ENCODE data around the gene SIRT1.
"Not testable (repeated sequence)": the region's sequence is repeated elsewhere in the genome, so short reads cannot be mapped to it uniquely, and the experiment has no call there.

The SIRT1 gene

DNA sequence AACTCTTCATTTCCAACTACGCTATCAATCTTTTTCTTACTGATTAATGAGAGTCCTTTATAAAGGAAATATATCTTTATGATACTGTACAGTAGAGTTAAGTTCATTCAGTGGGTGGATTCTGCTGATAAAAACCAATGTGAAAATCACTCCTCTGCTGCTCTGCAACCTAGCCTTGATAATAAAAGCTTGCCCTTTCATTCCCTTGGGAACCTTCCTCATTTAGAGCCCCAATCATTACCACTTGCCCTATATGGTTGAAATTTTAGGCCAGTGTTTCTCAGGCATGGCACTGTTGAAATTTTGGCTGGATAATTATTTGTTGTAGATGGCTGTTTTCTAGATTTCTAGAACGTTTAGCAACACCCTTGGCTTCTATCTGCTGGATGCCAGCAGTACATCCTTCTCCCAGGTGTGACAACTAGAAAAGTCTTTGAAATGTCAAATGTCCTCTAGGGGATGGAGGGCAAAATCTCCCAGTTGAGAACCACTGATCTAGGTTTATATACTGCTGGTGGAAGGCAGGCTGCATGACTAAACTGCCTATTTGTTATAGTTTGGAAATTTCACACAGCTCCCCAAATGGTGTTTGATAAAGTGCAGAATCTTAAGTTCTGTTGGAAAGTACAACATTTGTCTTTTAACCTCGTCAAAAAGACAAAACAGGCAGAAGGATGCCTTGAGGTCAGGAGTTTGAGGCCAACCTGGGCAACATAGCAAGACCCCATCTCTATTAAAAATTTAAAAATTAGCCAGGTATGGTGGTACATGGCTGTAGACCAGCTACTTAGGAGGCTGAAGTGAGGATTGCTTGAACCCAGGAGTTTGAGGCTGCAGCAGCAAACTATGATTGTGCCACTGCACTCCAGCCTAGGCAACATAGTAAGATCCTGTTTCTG lies 8.9 kb upstream of the SIRT1 start:
- no peak for DNase-seq (ENCODE audit: low read depth, low spot score)

GRCh38 chr10:67877421-67877820 lies 7.0 kb upstream of the SIRT1 start:
- not testable (repeated sequence) for DNase-seq (ENCODE audit: low read depth, low spot score)

GRCh38 chr10:67878133-67878532 lies 6.3 kb upstream of the SIRT1 start:
- DNase-seq (ENCODE audit: low read depth, low spot score) = no peak

- no peak for DNase-seq (ENCODE audit: low read depth, low spot score)
Measured at GRCh38 chr10:67883710-67884312, 645 bp upstream of the SIRT1 start.

DNA sequence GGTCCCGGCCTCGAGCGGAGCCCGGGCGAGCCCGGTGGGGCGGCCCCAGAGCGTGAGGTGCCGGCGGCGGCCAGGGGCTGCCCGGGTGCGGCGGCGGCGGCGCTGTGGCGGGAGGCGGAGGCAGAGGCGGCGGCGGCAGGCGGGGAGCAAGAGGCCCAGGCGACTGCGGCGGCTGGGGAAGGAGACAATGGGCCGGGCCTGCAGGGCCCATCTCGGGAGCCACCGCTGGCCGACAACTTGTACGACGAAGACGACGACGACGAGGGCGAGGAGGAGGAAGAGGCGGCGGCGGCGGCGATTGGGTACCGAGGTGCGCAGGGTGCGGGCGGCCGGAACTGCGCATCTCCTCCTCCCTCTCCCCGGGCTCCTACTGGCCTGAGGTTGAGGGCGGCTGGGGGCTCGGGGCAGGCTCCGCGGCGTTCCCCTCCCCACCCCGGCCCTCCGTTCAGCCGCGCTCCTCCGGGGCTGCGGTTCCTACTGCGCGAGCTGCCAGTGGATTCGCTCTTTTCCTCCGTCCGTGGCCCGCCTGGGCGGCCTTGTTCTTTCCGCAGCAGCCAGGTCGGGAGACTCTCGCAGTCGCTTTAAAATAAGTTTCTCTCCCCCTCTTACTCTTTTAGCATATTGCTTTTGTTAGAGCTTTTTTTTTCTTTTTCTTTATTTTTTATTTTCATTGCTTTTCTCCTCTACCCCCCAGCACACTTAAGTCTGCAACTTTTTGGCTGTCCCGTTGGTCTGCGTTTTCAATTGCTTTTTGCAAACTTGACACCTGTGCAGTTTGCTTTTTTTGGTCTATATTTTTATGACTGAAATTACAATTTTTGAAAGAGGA lies 600 bp downstream of the SIRT1 start:
- no peak for DNase-seq (ENCODE audit: low read depth, low spot score)

GRCh38 chr10:67893637-67894036 lies 9.2 kb downstream of the SIRT1 start:
- DNase-seq (ENCODE audit: low read depth, low spot score) = no peak

- no peak for DNase-seq (ENCODE audit: low read depth, low spot score)
Measured at GRCh38 chr10:67903581-67903980, 19.1 kb downstream of the SIRT1 start.

- DNase-seq (ENCODE audit: low read depth, low spot score) = no peak
Measured at GRCh38 chr10:67912331-67912946, 28.0 kb downstream of the SIRT1 start.

- DNase-seq (ENCODE audit: low read depth, low spot score) = no peak
Measured at GRCh38 chr10:67914777-67915340, 30.4 kb downstream of the SIRT1 start.

DNA sequence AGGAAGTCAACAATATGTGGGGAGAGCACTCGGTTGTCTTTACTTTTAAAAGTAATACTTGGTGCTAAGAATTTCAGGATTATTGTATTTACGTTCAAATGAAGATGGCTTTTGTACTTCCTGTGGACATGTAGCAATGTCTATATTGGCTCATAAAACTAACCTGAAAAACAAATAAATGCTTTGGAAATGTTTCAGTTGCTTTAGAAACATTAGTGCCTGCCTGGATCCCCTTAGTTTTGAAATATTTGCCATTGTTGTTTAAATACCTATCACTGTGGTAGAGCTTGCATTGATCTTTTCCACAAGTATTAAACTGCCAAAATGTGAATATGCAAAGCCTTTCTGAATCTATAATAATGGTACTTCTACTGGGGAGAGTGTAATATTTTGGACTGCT lies 32.7 kb downstream of the SIRT1 start:
- no peak for DNase-seq (ENCODE audit: low read depth, low spot score)

- DNase-seq (ENCODE audit: low read depth, low spot score) = no peak
Measured at GRCh38 chr10:67917679-67918078, 33.2 kb downstream of the SIRT1 start.

GRCh38 chr10:67921065-67921464 lies 36.6 kb downstream of the SIRT1 start:
- DNase-seq (ENCODE audit: low read depth, low spot score) = no peak

DNA sequence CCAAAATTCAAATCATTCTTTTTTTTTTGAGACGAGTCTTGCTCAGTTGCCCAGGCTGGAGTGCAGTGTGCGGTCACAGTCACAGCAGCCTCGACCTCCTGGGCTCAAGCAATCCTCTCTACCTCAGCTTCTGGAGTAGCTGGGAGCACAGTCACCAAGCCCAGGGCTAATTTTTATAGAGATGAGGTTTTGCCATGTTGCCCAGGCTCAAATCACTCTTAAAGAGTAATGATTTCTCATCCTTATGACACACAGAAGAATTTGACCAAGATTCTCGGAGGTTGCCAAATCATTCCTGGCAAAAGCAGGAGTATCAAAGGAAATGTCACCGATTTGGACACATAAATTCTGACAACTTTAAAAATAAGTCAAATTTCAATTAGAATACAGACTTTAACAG lies 39.1 kb downstream of the SIRT1 start:
- DNase-seq (ENCODE audit: low read depth, low spot score) = no peak

- DNase-seq (ENCODE audit: low read depth, low spot score) = no peak
Measured at GRCh38 chr10:67924136-67924535, 39.7 kb downstream of the SIRT1 start.

- no peak for DNase-seq (ENCODE audit: low read depth, low spot score)
Measured at GRCh38 chr10:67925449-67926005, 41.1 kb downstream of the SIRT1 start.

- no peak for DNase-seq (ENCODE audit: low read depth, low spot score)
Measured at GRCh38 chr10:67926951-67927350, 42.5 kb downstream of the SIRT1 start.

GRCh38 chr10:67933199-67933598 lies 48.7 kb downstream of the SIRT1 start:
- no peak for DNase-seq (ENCODE audit: low read depth, low spot score)

DNA sequence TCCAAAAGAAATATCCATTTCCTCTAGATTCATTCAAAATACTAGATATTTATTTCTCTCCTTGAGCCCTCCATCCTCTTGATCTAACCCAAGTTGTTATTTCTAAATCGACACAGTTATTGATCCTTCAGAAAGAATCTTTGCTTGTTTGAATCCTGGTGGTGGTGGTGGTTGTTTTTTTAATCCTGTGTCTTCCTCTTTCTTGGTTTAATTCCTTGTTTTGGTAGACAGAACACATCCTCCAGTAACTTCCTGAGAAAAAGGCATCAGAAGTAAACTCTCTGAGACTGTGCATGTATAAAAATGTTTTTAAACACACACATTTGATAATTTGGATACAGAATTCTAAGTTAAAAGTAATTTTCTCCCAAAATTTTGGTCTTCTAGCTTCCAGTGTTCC lies 49.9 kb downstream of the SIRT1 start:
- DNase-seq (ENCODE audit: low read depth, low spot score) = no peak

GRCh38 chr10:67935223-67935622 lies 50.8 kb downstream of the SIRT1 start:
- DNase-seq (ENCODE audit: low read depth, low spot score) = no peak

GRCh38 chr10:67936416-67936815 lies 52.0 kb downstream of the SIRT1 start:
- DNase-seq (ENCODE audit: low read depth, low spot score) = no peak

DNA sequence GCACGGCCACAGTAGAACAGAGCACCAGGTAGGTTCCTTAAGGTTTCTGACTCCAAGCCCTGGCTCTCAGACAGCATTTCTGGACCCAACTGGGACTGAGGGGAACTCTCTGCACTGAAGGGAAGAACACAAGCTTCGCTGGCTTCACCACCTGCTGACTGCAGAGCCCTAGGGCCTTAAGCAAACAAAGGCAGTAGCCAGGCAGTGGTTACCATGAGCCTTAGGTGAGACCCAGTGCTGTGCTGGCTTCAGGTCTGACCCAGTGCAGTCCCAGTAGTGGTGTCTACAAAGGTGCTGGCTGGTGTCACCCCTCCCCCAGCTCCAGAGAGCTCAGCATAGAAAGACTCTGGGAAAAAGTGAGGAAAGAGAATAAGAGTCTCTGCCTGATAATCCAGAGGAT lies 59.5 kb downstream of the SIRT1 start:
- no peak for DNase-seq (ENCODE audit: low read depth, low spot score)

Data from brain pericyte (primary cell).